Activated CD8-positive, alpha-beta memory T cell treated with anti-CD3 and anti-CD28 coated beads for 4 hours (primary cell): ENCODE results near the gene CDK5RAP2.
"Not testable (repeated sequence)": the region's sequence is repeated elsewhere in the genome, so short reads cannot be mapped to it uniquely, and the experiment has no call there.

ENCODE experiments used
- DNase-seq, 2 donors: peaks; one replicate each; pipeline ENCODE4 v3.0.0-alpha.2; 2020; ENCODE audit warnings: low read depth in 2 of 2

Gene CDK5RAP2

DNA sequence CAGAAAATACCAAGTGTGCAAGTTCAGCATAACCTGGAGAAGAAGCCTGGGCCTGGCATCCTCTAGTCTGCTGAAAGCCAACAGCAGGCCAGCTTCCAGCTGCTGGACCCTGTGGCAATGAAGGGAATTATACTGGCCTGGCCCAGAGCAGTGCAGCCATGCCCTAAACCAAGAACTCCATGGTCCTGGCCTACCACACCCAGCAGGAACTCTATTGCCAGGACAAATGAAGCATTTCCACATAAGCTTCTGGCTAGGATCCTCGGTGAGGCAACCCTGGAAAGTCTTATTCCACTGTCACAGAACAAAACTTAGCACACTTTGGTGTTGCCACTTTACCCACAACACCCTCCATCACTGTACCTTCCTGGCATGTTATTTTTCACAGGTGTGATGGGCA, 35.5 kb downstream of the CDK5RAP2 start:
- DNase-seq: no peak

DNA sequence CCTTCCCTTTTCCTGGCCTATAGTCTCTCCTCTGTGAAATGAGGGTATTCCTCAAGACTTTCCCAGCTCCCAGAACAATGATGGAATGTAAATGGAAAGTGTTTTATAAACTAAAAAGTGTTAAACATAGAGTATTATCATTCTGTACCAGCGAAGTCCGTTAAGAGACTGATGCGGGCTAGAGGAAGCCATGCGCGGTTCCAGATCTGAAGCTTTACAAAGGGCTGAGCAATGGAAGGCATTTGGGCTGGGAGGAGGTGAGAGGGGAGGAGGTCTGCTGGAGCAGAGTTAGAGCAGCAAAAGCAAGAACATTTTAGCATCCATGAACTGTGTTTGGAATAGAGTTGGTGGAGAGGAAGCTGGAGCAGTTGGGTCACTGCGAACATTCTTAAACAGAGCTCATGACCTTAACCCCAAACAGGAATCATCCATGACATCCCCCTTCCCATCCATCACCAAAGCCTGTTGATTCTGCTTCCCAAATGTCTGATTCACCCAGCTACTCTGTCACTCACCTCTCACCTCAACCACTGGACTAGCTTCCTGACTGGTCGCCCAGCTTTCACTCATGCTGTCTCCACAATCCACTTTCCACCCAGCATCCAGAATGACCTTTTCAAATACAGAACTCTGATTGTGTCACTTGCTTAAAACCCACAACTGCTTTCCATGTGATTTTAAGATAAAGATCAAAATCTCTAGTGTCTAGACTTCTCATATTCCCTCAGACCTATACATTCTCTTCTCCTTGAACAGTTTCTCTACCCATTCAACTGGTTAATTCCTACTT, 37.1 kb downstream of the CDK5RAP2 start:
- no peak for DNase-seq

GRCh38 chr9:120541921-120542320, 38.0 kb downstream of the CDK5RAP2 start:
- DNase-seq: no peak

DNA sequence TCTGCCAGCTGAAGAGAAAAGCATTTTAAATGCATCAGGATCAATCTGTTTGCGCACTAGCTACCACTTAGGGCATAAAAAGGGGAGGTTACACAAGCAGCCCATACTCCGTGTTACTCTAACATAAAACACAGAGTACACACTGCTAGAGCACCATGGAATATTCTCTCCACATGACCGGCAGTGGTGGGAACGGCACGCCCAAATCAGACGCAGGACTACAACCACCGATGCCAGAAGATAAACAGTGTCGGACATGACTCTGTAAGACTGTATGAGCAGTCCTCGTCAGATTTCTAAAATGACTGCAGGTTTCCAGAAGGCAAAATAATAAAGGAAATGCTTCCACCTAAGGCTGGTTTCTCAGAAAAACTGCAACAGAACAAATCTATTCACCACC, 40.0 kb downstream of the CDK5RAP2 start:
- DNase-seq: no peak

DNA sequence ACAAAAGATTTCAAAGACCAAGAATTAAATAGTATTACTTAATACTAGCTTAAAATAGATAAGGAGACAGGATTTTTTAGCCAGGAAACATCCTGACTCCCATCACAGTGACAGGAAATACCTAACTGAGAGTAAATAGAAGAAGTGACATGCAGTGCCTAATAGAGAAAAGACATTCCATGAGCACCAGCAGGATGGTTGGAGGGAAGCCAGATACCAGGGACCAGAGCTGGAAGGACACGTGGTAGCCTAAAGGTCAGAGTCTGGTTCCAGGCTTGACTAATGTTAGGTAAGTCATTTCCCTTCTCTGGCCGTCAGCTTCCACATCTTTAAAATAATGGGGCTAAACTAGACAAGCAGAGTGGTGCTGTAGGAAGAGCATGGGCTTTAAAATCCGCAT, 41.6 kb downstream of the CDK5RAP2 start:
- DNase-seq: no peak

DNA sequence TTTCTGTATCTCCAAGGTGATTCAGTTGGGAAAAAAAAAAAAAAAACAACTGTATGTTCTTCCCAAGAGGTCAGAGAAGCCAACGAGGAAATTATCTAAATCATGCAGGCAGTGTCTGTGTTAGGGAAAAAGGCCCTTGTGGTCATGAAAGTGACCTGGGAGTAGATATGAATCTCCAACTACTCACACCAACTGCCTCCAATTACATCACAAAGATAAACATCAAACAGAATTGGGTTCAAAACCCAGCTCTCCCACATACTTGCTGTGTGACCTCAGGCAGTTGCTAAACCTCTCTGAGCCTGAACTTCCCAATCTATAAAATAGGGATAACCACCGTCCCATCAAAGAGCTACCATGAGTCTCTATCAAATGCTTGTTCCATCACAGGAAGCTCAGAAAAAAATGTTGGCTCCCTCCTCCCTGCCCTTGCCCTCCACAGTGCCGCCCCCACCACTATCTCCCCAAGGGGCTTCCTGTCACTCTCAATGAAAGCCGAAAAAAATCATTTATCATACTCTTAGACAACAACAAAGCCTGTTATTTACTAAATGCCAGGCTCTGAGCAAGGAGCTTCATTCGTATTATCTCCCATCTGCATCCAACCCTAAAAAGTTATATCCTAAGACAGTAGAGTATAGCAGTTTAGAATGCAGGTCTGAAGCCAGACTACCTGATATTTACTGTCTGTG, 42.9 kb downstream of the CDK5RAP2 start:
- DNase-seq: no peak

- DNase-seq: no peak
These were observed 43.9 kb downstream of the CDK5RAP2 start for GRCh38 chr9:120536094-120536493.

DNA sequence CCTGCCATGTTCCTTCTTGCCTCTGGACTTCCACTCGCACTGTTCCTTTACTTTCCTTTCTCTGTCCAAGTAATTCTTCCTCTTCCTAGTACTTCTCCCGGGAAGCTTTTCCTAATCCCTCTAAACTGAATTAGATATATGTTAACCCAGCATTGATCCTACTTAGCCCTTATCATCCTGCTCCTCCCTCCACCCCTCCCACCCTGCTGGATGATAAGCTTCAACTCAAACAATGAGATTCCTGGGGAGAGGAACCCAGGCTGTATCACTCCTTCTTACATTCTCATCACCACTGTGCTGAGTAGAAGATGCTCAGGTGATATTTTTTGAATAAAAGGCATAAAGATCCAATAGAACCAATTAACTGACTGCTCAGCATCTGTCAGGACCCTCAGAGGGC, 45.7 kb downstream of the CDK5RAP2 start:
- no peak for DNase-seq

- DNase-seq: no peak
These were observed 47.1 kb downstream of the CDK5RAP2 start for GRCh38 chr9:120532891-120533290.

DNA sequence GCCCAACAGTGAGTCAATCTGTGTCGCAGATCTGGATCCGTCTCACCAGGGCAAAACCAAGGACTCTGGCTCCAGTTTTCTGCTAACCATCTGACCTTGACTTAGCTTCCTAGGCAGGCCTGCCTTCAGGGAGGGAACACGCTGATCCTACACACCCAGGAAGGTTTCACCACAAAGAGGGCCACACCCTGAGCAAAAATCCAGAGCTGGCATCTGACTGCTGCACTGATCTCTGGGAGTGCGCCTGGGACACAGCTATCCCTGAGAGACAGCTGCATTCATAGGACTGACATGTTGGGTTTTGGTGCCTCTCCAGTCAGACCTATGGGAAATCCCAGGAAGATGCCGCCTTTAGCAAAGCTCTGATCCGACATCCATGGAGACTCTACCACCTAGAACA, 47.5 kb downstream of the CDK5RAP2 start:
- no peak for DNase-seq

DNA sequence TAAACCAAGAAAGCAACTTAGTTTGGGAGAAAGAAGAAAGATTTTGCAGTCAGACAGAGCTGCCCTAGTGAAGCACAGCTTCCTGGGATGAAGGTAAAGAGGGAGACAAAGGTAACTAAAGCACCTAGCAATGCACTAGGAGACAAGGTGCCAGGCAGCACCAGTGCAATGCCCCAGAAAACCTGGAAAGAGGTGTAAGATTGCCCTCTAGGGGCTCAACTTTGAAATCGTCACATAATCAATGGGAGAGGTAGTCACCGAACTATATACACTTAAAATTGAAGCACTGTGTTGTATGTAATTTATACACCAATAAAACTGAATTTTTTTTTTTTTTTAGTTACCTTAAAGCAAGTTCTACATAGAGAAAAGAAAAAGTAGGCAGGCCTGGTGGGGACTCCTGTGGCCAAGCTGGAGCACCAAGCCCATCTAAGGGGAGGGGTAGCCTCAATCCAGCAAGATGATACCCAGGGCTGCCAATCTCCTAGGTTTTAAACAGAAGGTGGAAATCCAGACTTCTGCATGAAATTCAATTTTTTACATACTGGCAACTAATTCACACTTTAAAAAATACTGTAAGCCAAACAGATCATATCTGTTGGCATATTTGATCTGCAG, 48.2 kb downstream of the CDK5RAP2 start:
- no peak for DNase-seq

DNA sequence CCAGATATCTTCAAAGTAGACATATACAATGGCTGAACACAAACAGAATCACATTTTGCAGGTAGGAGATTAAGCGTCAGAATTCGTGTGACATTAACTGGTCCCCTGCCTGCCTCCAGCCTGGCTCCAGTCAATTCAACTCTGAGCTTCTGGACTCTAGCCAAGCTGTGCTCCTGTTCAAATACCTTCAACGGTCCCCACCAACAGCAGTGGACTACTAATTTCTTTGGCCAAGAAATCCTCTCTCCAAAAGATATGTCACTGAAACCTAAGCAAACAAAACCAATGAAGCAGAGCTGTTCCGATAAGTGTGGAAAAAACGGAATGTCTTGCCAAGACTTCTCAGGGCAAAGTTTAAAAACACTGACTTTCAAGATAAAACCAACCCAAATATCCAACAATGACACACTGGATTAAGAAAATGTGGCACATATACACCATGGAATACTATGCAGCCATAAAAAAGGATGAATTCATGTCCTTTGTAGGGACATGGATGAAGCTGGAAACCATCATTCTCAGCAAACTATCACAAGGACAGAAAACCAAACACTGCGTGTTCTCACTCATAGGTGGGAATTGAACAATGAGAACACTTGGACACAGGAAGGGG, 49.6 kb downstream of the CDK5RAP2 start:
- not testable (repeated sequence) for DNase-seq

- no peak for DNase-seq
These were observed 51.1 kb downstream of the CDK5RAP2 start for GRCh38 chr9:120528829-120529228.

DNA sequence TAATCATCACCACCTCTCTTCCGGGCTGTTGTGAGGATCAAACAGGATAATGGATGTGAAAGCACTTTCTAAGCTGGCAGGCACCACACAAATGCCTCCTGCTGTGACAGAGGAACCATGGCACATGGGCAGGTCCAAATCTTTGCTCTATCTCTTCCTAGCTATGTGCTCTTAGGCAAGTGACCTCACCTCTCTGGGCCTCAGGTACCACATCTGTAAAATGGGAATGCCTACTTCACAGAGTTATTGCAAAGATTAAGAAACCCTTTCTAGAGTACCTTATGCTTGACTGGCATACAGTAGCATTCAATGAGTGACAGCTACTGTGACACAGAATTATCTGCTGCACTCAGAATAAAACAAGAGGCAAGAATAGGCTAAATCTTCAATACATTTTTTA, 51.6 kb downstream of the CDK5RAP2 start:
- no peak for DNase-seq

GRCh38 chr9:120526534-120526933, 53.4 kb downstream of the CDK5RAP2 start:
- DNase-seq: no peak

DNA sequence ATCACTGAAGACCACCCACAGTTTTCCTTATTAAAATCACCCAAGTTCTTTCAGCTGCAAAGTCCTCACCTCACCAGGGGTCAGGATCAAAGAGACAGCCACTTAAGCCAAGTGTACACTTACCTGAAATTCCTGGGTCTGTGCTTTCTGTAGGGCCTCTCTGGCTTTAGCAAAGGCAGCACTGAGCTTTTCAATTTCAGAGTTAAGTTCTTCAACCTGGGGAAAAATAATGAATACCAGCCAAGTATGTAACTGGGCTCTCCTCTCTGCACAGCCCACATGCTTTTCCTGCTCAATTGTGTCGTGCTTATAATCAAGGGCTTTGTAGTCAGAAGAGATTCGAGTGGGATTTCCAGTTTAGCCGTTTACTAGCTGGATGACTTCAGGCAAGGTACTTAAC, 55.1 kb downstream of the CDK5RAP2 start:
- DNase-seq: no peak

DNA sequence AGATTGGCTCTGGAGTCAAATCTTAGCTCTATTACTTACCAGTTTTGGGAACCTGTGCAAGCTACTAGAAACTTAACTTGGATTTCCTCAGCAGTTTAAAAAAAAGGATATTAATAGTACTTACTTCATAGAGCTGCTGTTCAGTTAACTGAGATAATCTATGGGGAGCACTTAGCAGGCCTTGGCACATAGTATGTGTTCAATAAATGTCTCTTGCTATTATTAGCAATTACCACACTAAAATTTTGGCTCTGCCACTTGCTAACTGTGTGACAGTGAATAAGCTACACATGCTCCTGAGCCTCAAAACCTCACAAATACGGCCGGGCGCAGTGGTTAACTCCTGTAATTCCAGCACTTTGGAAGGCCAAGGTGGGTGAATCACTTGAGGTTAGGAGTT, 55.9 kb downstream of the CDK5RAP2 start:
- no peak for DNase-seq

GRCh38 chr9:120522558-120522957, 57.4 kb downstream of the CDK5RAP2 start:
- DNase-seq: no peak

- DNase-seq: no peak
These were observed 57.9 kb downstream of the CDK5RAP2 start for GRCh38 chr9:120522032-120522431.

- no peak for DNase-seq
These were observed 58.9 kb downstream of the CDK5RAP2 start for GRCh38 chr9:120521101-120521500.

GRCh38 chr9:120515996-120516395, 64.0 kb downstream of the CDK5RAP2 start:
- DNase-seq: not testable (repeated sequence)

DNA sequence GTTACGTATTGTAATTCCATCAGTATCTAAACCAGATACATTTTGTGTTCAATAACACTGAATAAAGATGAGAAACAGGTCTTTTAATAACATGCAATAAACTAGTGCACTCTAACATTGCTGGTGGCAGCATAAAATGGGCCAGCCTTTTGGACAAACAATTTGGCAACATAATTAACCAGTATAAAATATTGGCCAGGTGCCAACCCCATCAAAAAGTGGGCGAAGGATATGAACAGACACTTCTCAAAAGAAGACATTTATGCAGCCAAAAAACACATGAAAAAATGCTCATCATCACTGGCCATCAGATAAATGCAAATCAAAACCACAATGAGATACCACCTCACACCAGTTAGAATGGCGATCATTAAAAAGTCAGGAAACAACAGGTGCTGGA, 64.5 kb downstream of the CDK5RAP2 start:
- DNase-seq: not testable (repeated sequence)

DNA sequence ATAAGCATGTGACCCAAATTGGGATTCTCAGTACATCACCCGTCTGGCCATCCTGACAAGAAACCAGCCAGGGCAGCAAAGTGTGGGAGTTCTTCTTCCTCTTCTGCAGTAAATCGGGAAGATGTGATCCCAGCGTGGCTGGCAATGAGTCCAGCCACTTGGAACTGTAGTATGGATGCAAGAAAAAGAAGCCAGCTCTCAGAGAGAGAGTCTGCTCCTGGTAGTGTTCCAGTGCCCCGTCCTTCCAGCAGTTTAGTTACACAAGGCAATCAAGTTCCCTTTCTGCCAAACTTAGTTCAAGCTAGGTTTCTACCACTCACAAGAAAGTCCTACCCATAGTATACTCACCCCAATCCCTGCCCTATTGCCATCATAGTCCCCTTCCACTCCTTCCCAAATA, 65.6 kb downstream of the CDK5RAP2 start:
- no peak for DNase-seq
